ENCODE data around the gene CFAP54. TPM values are rescaled to one million over a fixed set of nuclear protein-coding genes. Genes with fewer than 3 reads are reported as not detected.

Gene CFAP54
- total and polyA plus RNA-seq, 2 experiments from 2014 or later = 0.07 to 0.76 TPM

DNA sequence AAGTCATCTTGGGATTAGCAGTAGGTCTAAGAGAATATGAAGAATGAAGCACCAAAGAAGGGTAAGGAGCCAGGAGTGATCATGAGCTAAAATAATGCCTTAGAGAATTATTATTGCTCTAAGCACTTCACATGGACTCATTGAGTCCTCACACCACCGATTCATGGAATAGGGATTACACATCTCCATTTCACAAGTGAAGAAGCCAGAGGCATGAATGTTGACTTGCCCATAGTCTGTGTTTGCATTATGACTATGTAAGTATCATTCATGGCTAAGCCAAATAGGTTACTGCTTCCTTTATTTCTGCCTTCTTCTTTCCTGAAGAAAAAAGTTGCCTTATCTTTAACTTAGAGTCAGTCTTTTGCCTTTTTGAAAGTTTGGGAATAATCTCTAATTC, 318.4 kb downstream of the CFAP54 start:
- no peak for TF ChIP-seq EZH2phosphoT487 (IDR thresholded peaks at IDR 0.05; ENCODE audit: unreplicated experiment)
- no peak for TF ChIP-seq NANOG (IDR thresholded peaks at IDR 0.05; ENCODE audit: borderline replicate concordance)
- TF ChIP-seq STAT1 (IDR thresholded peaks at IDR 0.05; ENCODE audit: unreplicated experiment) = no peak
- no peak for TF ChIP-seq ZNF331 (CRISPR knock-in tag; IDR thresholded peaks at IDR 0.05; ENCODE audit: low read depth)
- TF ChIP-seq, protein P1, sequence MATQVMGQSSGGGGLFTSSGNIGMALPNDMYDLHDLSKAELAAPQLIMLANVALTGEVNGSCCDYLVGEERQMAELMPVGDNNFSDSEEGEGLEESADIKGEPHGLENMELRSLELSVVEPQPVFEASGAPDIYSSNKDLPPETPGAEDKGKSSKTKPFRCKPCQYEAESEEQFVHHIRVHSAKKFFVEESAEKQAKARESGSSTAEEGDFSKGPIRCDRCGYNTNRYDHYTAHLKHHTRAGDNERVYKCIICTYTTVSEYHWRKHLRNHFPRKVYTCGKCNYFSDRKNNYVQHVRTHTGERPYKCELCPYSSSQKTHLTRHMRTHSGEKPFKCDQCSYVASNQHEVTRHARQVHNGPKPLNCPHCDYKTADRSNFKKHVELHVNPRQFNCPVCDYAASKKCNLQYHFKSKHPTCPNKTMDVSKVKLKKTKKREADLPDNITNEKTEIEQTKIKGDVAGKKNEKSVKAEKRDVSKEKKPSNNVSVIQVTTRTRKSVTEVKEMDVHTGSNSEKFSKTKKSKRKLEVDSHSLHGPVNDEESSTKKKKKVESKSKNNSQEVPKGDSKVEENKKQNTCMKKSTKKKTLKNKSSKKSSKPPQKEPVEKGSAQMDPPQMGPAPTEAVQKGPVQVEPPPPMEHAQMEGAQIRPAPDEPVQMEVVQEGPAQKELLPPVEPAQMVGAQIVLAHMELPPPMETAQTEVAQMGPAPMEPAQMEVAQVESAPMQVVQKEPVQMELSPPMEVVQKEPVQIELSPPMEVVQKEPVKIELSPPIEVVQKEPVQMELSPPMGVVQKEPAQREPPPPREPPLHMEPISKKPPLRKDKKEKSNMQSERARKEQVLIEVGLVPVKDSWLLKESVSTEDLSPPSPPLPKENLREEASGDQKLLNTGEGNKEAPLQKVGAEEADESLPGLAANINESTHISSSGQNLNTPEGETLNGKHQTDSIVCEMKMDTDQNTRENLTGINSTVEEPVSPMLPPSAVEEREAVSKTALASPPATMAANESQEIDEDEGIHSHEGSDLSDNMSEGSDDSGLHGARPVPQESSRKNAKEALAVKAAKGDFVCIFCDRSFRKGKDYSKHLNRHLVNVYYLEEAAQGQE (IDR thresholded peaks at IDR 0.05; ENCODE audit: unreplicated experiment) = no peak
- TF ChIP-seq JUNB (IDR thresholded peaks at IDR 0.05; ENCODE audit: unreplicated experiment) = no peak
- no peak for TF ChIP-seq ZNF114 (CRISPR knock-in tag; IDR thresholded peaks at IDR 0.05)
- TF ChIP-seq, protein P2, sequence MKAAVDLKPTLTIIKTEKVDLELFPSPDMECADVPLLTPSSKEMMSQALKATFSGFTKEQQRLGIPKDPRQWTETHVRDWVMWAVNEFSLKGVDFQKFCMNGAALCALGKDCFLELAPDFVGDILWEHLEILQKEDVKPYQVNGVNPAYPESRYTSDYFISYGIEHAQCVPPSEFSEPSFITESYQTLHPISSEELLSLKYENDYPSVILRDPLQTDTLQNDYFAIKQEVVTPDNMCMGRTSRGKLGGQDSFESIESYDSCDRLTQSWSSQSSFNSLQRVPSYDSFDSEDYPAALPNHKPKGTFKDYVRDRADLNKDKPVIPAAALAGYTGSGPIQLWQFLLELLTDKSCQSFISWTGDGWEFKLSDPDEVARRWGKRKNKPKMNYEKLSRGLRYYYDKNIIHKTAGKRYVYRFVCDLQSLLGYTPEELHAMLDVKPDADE (IDR thresholded peaks at IDR 0.05) = no peak
- TF ChIP-seq, protein P3, sequence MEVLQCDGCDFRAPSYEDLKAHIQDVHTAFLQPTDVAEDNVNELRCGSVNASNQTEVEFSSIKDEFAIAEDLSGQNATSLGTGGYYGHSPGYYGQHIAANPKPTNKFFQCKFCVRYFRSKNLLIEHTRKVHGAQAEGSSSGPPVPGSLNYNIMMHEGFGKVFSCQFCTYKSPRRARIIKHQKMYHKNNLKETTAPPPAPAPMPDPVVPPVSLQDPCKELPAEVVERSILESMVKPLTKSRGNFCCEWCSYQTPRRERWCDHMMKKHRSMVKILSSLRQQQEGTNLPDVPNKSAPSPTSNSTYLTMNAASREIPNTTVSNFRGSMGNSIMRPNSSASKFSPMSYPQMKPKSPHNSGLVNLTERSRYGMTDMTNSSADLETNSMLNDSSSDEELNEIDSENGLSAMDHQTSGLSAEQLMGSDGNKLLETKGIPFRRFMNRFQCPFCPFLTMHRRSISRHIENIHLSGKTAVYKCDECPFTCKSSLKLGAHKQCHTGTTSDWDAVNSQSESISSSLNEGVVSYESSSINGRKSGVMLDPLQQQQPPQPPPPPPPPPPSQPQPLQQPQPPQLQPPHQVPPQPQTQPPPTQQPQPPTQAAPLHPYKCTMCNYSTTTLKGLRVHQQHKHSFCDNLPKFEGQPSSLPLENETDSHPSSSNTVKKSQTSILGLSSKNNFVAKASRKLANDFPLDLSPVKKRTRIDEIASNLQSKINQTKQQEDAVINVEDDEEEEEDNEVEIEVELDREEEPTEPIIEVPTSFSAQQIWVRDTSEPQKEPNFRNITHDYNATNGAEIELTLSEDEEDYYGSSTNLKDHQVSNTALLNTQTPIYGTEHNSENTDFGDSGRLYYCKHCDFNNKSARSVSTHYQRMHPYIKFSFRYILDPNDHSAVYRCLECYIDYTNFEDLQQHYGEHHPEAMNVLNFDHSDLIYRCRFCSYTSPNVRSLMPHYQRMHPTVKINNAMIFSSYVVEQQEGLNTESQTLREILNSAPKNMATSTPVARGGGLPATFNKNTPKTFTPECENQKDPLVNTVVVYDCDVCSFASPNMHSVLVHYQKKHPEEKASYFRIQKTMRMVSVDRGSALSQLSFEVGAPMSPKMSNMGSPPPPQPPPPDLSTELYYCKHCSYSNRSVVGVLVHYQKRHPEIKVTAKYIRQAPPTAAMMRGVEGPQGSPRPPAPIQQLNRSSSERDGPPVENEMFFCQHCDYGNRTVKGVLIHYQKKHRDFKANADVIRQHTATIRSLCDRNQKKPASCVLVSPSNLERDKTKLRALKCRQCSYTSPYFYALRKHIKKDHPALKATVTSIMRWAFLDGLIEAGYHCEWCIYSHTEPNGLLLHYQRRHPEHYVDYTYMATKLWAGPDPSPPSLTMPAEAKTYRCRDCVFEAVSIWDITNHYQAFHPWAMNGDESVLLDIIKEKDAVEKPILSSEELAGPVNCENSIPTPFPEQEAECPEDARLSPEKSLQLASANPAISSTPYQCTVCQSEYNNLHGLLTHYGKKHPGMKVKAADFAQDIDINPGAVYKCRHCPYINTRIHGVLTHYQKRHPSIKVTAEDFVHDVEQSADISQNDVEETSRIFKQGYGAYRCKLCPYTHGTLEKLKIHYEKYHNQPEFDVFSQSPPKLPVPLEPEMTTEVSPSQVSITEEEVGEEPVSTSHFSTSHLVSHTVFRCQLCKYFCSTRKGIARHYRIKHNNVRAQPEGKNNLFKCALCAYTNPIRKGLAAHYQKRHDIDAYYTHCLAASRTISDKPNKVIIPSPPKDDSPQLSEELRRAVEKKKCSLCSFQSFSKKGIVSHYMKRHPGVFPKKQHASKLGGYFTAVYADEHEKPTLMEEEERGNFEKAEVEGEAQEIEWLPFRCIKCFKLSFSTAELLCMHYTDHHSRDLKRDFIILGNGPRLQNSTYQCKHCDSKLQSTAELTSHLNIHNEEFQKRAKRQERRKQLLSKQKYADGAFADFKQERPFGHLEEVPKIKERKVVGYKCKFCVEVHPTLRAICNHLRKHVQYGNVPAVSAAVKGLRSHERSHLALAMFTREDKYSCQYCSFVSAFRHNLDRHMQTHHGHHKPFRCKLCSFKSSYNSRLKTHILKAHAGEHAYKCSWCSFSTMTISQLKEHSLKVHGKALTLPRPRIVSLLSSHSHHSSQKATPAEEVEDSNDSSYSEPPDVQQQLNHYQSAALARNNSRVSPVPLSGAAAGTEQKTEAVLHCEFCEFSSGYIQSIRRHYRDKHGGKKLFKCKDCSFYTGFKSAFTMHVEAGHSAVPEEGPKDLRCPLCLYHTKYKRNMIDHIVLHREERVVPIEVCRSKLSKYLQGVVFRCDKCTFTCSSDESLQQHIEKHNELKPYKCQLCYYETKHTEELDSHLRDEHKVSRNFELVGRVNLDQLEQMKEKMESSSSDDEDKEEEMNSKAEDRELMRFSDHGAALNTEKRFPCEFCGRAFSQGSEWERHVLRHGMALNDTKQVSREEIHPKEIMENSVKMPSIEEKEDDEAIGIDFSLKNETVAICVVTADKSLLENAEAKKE (CRISPR knock-in tag; IDR thresholded peaks at IDR 0.05) = no peak
- TF ChIP-seq POLR2AphosphoS5 (IDR thresholded peaks at IDR 0.05; ENCODE audit: low read depth) = no peak
- ATAC-seq (no peak), DNase-seq (ENCODE audit: low spot score) (no peak)
- Histone ChIP-seq H3K27ac (ENCODE audit: low read depth) (no peak overlapping the region), H2AFZ (no peak overlapping the region), H3K4me1 (ENCODE audit: insufficient read depth) (peaks cover 6% of the 10 kb centered on the region; the same call in 1 of the 2 replicates), H3K36me3 (ENCODE audit: insufficient read depth) (no peaks in the 10 kb centered on the region), H3K9me2 (ENCODE audit: insufficient read depth) (peaks cover 8% of the 10 kb centered on the region; the same call in 1 of the 2 replicates), H3K4me3 (no peak overlapping the region), H3K79me2 (replicated peaks; ENCODE audit: insufficient read depth) (no peaks in the 10 kb centered on the region), H4K20me1 (replicated peaks; ENCODE audit: insufficient read depth) (no peaks in the 10 kb centered on the region), H3K27me3 (ENCODE audit: insufficient read depth) (no peaks in the 10 kb centered on the region), H3F3A (replicated peaks; ENCODE audit: low read depth) (no peaks in the 10 kb centered on the region), H3K4me2 (no peak overlapping the region)
- no peaks in the 10 kb centered on the region for H3K4me1 Mint-ChIP-seq
- H3K4me3 Mint-ChIP-seq = no peak overlapping the region
- peaks cover 4% of the 10 kb centered on the region for H3K27me3 Mint-ChIP-seq (ENCODE audit: insufficient read depth, low read depth, poor library complexity)
- no peaks in the 10 kb centered on the region for H3K9me3 Mint-ChIP-seq
- no peaks in the 10 kb centered on the region for H3K36me3 Mint-ChIP-seq (ENCODE audit: low read depth)
- H3K27ac Mint-ChIP-seq = no peak overlapping the region
